Measurements from ENCODE around the gene PGAM2.
A peak's percentile ranks its signal among the peaks of the same experiment; 100 is the strongest.

The PGAM2 gene

GRCh38 chr7:44107116-44107960 is 42.0 kb upstream of the PGAM2 start:
- DNase-seq (ENCODE audit: low read depth, low spot score): no peak
- TF ChIP-seq CTCF (IDR thresholded peaks at IDR 0.05; ENCODE audit: insufficient read depth, low read length, missing control alignments): no peak
- H3K4me3 ChIP-seq (ENCODE audit: low read depth, low read length): no peak overlapping the region
- POLR2A ChIA-PET: no interaction called here
- CTCF ChIA-PET: interaction anchor here (0.9 to 1.6 kb wide), 3 partner anchors 10 to 16 kb away, joined by 3 to 5 read pairs (median 4); partner anchors contain the start of gene POLD2

- H3K4me3 ChIP-seq (ENCODE audit: low read depth, low read length): peak overlapping the region; percentile 75
- ChIA-PET POLR2A (interaction anchor here (2.0 to 2.6 kb wide), 2 partner anchors 16 to 18 kb away, joined by 8 to 12 read pairs; no protein-coding TSS in a partner anchor), CTCF (interaction anchor here (1.0 to 1.8 kb wide), 3 partner anchors 16 to 90 kb away, joined by 3 to 9 read pairs (median 3); partner anchors contain the start of gene POLD2)
- no peak for DNase-seq (ENCODE audit: low read depth, low spot score)
- TF ChIP-seq CTCF (IDR thresholded peaks at IDR 0.05; ENCODE audit: insufficient read depth, low read length, missing control alignments): no peak
Observed at GRCh38 chr7:44106311-44107065, 41.1 kb upstream of the PGAM2 start.

DNA sequence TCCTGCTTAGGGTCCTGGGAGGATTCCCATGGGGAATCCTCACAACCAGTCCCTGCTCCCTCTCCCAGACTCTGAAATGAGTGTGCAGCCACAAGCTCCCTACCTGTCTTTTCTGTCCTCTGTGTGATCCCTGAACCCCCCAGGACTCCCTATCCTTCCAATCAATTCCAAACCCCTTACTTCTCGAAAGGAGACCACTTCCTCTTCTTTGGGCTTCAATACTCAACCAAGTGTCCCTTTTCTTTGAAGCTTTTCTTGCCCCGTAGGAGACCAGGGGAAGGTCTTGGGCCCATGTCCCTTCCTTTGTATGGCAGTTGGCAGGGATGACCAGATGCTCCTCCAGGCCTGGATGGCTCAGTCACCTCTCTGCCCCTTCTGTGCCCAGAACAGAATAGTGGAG is 40.5 kb upstream of the PGAM2 start:
- ChIA-PET CTCF (interaction anchor here (0.9 to 1.8 kb wide), 4 partner anchors 11 to 90 kb away, joined by 3 to 9 read pairs (median 3); no protein-coding TSS in a partner anchor), POLR2A (interaction anchor here (0.7 to 2.6 kb wide), 4 partner anchors 9 to 33 kb away, joined by 3 to 12 read pairs (median 6); no protein-coding TSS in a partner anchor)
- TF ChIP-seq CTCF (IDR thresholded peaks at IDR 0.05; ENCODE audit: insufficient read depth, low read length, missing control alignments): no peak
- peak overlapping the region; percentile 75 for H3K4me3 ChIP-seq (ENCODE audit: low read depth, low read length)
- DNase-seq (ENCODE audit: low read depth, low spot score): no peak

GRCh38 chr7:44104860-44105771 is 39.7 kb upstream of the PGAM2 start:
- no peak for DNase-seq (ENCODE audit: low read depth, low spot score)
- ChIA-PET CTCF (interaction anchor here (0.9 to 1.8 kb wide), 4 partner anchors 11 to 91 kb away, joined by 3 to 9 read pairs (median 3); no protein-coding TSS in a partner anchor), POLR2A (interaction anchor here (0.7 to 2.6 kb wide), 4 partner anchors 10 to 32 kb away, joined by 3 to 12 read pairs (median 6); no protein-coding TSS in a partner anchor)
- TF ChIP-seq CTCF (IDR thresholded peaks at IDR 0.05; ENCODE audit: insufficient read depth, low read length, missing control alignments): no peak
- peak overlapping the region; percentile 75 for H3K4me3 ChIP-seq (ENCODE audit: low read depth, low read length)

DNA sequence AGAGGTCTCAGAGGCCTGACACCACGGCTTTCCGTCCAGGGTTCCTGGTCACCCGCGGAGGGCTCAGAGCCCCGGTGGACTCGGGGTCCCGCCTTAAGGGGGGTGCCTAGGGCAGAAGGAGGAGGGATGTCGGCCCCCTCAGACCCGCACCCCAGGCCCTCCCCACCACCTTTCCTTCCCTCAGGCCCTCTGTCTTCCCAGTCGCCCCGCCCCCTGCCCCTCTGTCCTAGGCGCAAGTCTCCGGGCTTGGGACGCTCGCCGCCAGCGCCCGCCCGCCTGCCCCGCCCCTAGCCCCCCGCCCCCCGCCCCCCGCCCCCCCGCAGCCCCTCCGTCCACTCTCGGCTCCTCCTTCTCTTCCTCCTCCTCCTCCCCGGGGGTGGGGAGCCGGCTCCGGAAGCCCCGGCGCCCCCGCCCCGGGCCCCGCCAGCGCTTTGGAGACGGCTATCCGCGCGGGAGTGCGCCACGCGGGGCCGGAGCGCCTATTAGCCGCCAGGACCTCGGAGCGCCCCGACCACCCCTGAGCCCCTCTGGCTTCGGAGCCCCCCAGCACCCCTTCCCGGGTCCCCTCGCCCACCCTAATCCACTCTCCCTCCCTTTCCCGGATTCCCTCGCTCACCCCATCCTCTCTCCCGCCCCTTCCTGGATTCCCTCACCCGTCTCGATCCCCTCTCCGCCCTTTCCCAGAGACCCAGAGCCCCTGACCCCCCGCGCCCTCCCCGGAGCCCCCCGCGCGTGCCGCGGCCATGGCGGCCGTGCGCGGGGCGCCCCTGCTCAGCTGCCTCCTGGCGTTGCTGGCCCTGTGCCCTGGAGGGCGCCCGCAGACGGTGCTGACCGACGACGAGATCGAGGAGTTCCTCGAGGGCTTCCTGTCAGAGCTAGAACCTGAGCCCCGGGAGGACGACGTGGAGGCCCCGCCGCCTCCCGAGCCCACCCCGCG is 38.8 kb upstream of the PGAM2 start, which contains the start of gene AEBP1:
TSS of gene AEBP1 (plus strand) at position 423 of the 937 bp plus-strand sequence. CDS start at position 744, 321 bp downstream.
- DNase-seq (ENCODE audit: low read depth, low spot score): no peak
- no peak for TF ChIP-seq CTCF (IDR thresholded peaks at IDR 0.05; ENCODE audit: insufficient read depth, low read length, missing control alignments)

More for the DNA sequence above, 38.8 kb upstream of the PGAM2 start, which contains the start of gene AEBP1:
- H3K4me3 ChIP-seq (ENCODE audit: low read depth, low read length): peak within 1 kb of the TSS; percentile 75
- CTCF ChIA-PET: interaction anchor here (1.8 kb wide), 1 partner anchor 92 kb away, joined by 9 read pairs; no protein-coding TSS in a partner anchor
- POLR2A ChIA-PET: interaction anchor here (2.0 to 2.6 kb wide), 2 partner anchors 15 to 18 kb away, joined by 8 to 12 read pairs; no protein-coding TSS in a partner anchor
